GM18508 (cell line): ENCODE results near the gene MECP2.

Experiments used
- ATAC-seq: cut with Tn5 transposase; IDR thresholded peaks from one replicate; pipeline ENCODE4 v1.9.1; 2021; ENCODE audit warnings: moderate number of reproducible peaks; ENCODE audit not compliant: insufficient read depth, unreplicated experiment

MECP2 gene

GRCh38 chrX:154116426-154117211 is 19.1 kb upstream of the MECP2 start:
- no peak for ATAC-seq

GRCh38 chrX:154115750-154116149 is 18.2 kb upstream of the MECP2 start:
- ATAC-seq, result no peak

- ATAC-seq, result no peak
These were observed 17.6 kb upstream of the MECP2 start for GRCh38 chrX:154115071-154115470.

GRCh38 chrX:154114652-154115051 is 17.1 kb upstream of the MECP2 start:
- no peak for ATAC-seq

GRCh38 chrX:154113729-154114128 is 16.2 kb upstream of the MECP2 start:
- ATAC-seq, result no peak

GRCh38 chrX:154098551-154098950 is 1.0 kb upstream of the MECP2 start:
- ATAC-seq, result no peak

- ATAC-seq, result peak; percentile 13
These were observed 421 bp downstream of the MECP2 start for GRCh38 chrX:154097003-154097588.

- ATAC-seq, result no peak
These were observed 1.1 kb downstream of the MECP2 start for GRCh38 chrX:154096140-154097002.

- no peak for ATAC-seq
These were observed 2.7 kb downstream of the MECP2 start for GRCh38 chrX:154094833-154095232.

GRCh38 chrX:154093965-154094364 is 3.6 kb downstream of the MECP2 start:
- no peak for ATAC-seq

GRCh38 chrX:154092371-154092770 is 5.1 kb downstream of the MECP2 start:
- no peak for ATAC-seq

GRCh38 chrX:154091678-154092077 is 5.8 kb downstream of the MECP2 start:
- no peak for ATAC-seq

- no peak for ATAC-seq
These were observed 6.8 kb downstream of the MECP2 start for GRCh38 chrX:154090731-154091130.

- no peak for ATAC-seq
These were observed 12.8 kb downstream of the MECP2 start for GRCh38 chrX:154084449-154085300.

GRCh38 chrX:154083126-154083517 is 14.4 kb downstream of the MECP2 start:
- ATAC-seq, result no peak

GRCh38 chrX:154082396-154083125 is 15.0 kb downstream of the MECP2 start:
- no peak for ATAC-seq

GRCh38 chrX:154077101-154077500 is 20.4 kb downstream of the MECP2 start:
- no peak for ATAC-seq

GRCh38 chrX:154074199-154074598 is 23.3 kb downstream of the MECP2 start:
- no peak for ATAC-seq

GRCh38 chrX:154072192-154072591 is 25.3 kb downstream of the MECP2 start:
- no peak for ATAC-seq

- ATAC-seq, result no peak
These were observed 29.0 kb downstream of the MECP2 start for GRCh38 chrX:154068560-154068959.
